ENCODE measurements around the gene TRMT2B.

DNA sequence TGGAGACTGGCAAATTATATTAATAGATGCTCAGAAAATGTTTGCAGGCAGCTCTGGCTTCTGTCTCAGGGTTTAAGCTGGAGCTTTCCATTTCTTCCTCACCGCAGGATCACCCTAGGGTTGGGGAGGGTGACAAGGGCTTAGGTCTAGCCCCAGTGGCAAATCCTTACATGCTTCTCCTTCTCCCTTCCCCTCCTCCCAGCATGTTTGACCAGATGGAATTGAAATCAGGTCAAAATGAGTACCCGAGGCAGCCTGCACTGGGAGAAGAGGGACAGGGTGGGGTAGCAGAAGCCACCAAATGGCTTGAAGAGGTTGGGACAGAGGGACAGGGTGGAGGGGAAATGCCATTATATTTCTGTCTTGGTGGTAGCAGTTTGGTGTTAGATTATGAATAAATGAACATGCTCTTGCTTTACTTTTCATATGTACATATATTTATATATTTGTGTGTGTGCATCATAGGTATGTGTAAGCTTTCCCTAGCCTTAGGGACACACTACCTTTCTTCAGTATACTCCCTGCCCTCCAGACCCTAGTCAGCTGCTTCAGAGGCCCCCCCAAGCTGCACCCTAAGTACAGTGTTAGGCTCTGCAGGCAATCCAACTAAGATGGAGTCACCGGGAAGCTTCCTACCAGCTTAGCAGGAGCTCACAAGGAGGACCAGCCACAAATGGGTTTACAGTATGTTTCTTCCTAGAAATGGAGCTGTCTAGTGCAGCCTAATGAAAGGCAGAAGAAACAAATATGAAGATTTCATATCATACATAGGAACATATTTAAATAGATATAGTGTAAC, 28.6 kb upstream of the TRMT2B start:
- no peak for TF ChIP-seq EP300 (IDR thresholded peaks at IDR 0.05)
- TF ChIP-seq, protein P1, sequence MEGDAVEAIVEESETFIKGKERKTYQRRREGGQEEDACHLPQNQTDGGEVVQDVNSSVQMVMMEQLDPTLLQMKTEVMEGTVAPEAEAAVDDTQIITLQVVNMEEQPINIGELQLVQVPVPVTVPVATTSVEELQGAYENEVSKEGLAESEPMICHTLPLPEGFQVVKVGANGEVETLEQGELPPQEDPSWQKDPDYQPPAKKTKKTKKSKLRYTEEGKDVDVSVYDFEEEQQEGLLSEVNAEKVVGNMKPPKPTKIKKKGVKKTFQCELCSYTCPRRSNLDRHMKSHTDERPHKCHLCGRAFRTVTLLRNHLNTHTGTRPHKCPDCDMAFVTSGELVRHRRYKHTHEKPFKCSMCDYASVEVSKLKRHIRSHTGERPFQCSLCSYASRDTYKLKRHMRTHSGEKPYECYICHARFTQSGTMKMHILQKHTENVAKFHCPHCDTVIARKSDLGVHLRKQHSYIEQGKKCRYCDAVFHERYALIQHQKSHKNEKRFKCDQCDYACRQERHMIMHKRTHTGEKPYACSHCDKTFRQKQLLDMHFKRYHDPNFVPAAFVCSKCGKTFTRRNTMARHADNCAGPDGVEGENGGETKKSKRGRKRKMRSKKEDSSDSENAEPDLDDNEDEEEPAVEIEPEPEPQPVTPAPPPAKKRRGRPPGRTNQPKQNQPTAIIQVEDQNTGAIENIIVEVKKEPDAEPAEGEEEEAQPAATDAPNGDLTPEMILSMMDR (IDR thresholded peaks at IDR 0.05): no peak
